ENCODE measurements around the gene KBTBD3. TPM values are rescaled to one million over a fixed set of nuclear protein-coding genes. Genes with fewer than 3 reads are reported as not detected.

KBTBD3 gene
- polyA plus RNA-seq, 2 of the 4 experiments (the other 2 are of a cell fraction), result 3.7 to 6.9 TPM

GRCh38 chr11:106101819-106102218 lies 24.7 kb upstream of the KBTBD3 start:
- FAIRE-seq (no peak), DNase-seq (ENCODE audit: low read depth in 1 of 2, low spot score in 1 of 2) (peak in 1 of 2 experiments; percentile 4), ATAC-seq (no peak)
- Histone ChIP-seq H3K4me1 (no peaks in the 10 kb centered on the region), H3K27ac (no peak overlapping the region), H3K4me3 (no peak overlapping the region), H3K9me3 (no peaks in the 10 kb centered on the region), H3K4me2 (no peak overlapping the region)
- CTCF ChIA-PET, result interaction anchor here (0.8 to 1.1 kb wide), 2 partner anchors 18 to 46 kb away, joined by 3 read pairs; no protein-coding TSS in a partner anchor
- 50% methylated on average over 1 of the region's 1 CpG for WGBS (ENCODE audit: missing lambda C conversion rate)
- POLR2A ChIA-PET, result no interaction called here
- no peak for TF ChIP-seq HOXA7 (CRISPR knock-in tag; IDR thresholded peaks at IDR 0.05)
- no peak for TF ChIP-seq RAD21 (conservative IDR thresholded peaks at IDR 0.05 in 1 of 2, IDR thresholded peaks at IDR 0.05 in 1 of 2)
- TF ChIP-seq POLR2A (IDR thresholded peaks at IDR 0.05; ENCODE audit: low read length), result no peak
- no peak for TF ChIP-seq PBX3 (IDR thresholded peaks at IDR 0.05)
- TF ChIP-seq, protein P1, sequence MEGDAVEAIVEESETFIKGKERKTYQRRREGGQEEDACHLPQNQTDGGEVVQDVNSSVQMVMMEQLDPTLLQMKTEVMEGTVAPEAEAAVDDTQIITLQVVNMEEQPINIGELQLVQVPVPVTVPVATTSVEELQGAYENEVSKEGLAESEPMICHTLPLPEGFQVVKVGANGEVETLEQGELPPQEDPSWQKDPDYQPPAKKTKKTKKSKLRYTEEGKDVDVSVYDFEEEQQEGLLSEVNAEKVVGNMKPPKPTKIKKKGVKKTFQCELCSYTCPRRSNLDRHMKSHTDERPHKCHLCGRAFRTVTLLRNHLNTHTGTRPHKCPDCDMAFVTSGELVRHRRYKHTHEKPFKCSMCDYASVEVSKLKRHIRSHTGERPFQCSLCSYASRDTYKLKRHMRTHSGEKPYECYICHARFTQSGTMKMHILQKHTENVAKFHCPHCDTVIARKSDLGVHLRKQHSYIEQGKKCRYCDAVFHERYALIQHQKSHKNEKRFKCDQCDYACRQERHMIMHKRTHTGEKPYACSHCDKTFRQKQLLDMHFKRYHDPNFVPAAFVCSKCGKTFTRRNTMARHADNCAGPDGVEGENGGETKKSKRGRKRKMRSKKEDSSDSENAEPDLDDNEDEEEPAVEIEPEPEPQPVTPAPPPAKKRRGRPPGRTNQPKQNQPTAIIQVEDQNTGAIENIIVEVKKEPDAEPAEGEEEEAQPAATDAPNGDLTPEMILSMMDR (IDR thresholded peaks at IDR 0.05), result no peak
- no peak for TF ChIP-seq SREBF2 (IDR thresholded peaks at IDR 0.05)
- no peak for TF ChIP-seq EHMT2 (IDR thresholded peaks at IDR 0.05; ENCODE audit: low read depth)
- TF ChIP-seq ZNF302 (CRISPR knock-in tag; IDR thresholded peaks at IDR 0.05), result no peak
- no peak for TF ChIP-seq FOXS1 (CRISPR knock-in tag; IDR thresholded peaks at IDR 0.05)
- TF ChIP-seq MAZ (IDR thresholded peaks at IDR 0.05; ENCODE audit: borderline replicate concordance, low read depth, low read length), result no peak
- no peak for TF ChIP-seq JUNB (IDR thresholded peaks at IDR 0.05)
- TF ChIP-seq RNF2 (IDR thresholded peaks at IDR 0.05; ENCODE audit: borderline replicate concordance, low read depth), result no peak
- TF ChIP-seq RARB (CRISPR knock-in tag; IDR thresholded peaks at IDR 0.05), result no peak
- TF ChIP-seq, protein P2, sequence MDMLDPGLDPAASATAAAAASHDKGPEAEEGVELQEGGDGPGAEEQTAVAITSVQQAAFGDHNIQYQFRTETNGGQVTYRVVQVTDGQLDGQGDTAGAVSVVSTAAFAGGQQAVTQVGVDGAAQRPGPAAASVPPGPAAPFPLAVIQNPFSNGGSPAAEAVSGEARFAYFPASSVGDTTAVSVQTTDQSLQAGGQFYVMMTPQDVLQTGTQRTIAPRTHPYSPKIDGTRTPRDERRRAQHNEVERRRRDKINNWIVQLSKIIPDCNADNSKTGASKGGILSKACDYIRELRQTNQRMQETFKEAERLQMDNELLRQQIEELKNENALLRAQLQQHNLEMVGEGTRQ (IDR thresholded peaks at IDR 0.05), result no peak
- TF ChIP-seq GATA3 (IDR thresholded peaks at IDR 0.05; ENCODE audit: borderline replicate concordance), result no peak
- TF ChIP-seq NPAS2 (CRISPR knock-in tag; IDR thresholded peaks at IDR 0.05; ENCODE audit: borderline replicate concordance), result no peak

DNA sequence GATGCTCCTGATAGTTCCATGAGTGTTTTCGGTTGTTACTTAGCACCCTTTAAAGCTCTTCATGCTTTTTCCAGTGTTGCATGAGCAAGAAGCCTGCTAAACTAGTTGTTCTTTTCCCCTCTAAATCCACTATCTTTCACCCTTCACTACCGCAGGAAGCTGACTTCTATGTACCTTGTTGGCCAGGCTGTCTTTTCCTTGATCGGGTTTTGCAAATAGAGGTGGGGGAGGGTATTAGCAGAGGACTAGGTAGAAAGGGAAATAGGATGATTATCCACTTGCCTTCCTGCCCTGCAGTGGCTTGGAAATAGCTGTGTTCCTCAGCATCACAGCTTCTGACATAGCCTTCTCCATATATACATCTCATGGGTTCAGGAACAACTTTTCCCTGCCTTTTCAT lies 24.2 kb upstream of the KBTBD3 start:
- Histone ChIP-seq H3K9me3 (no peaks in the 10 kb centered on the region), H3K27ac (no peak overlapping the region), H3K4me3 (no peak overlapping the region), H3K4me2 (no peak overlapping the region), H3K4me1 (no peaks in the 10 kb centered on the region)
- CTCF ChIA-PET, result interaction anchor here (0.8 kb wide), 1 partner anchor 46 kb away, joined by 3 read pairs; no protein-coding TSS in a partner anchor
- ATAC-seq (no peak), FAIRE-seq (no peak), DNase-seq (ENCODE audit: low read depth in 1 of 2, low spot score in 1 of 2) (no peak)
- POLR2A ChIA-PET, result no interaction called here
- TF ChIP-seq KDM5A (IDR thresholded peaks at IDR 0.05), result no peak
- no peak for TF ChIP-seq HEYL (CRISPR knock-in tag; IDR thresholded peaks at IDR 0.05)
- WGBS (ENCODE audit: missing lambda C conversion rate), result 92% methylated on average over 3 of the region's 3 CpGs

- ChIA-PET POLR2A (no interaction called here), CTCF (no interaction called here)
- no peaks in the 10 kb centered on the region for H3K4me1 ChIP-seq
- no peak overlapping the region for H3K4me3 ChIP-seq
- DNase-seq (ENCODE audit: low read depth in 1 of 2, low spot score in 1 of 2), result no peak
- H3K9me3 ChIP-seq, result no peaks in the 10 kb centered on the region
- WGBS (ENCODE audit: missing lambda C conversion rate), result 84% methylated on average over 1 of the region's 1 CpG
- H3K27ac ChIP-seq, result no peak overlapping the region
- no peak for ATAC-seq
- no peak for FAIRE-seq
- no peak overlapping the region for H3K4me2 ChIP-seq
- TF ChIP-seq, protein P2 (IDR thresholded peaks at IDR 0.05), result no peak
- no peak for TF ChIP-seq HEYL (CRISPR knock-in tag; IDR thresholded peaks at IDR 0.05)
- TF ChIP-seq CHD4 (IDR thresholded peaks at IDR 0.05; ENCODE audit: borderline replicate concordance), result no peak
- TF ChIP-seq RARB (CRISPR knock-in tag; IDR thresholded peaks at IDR 0.05), result no peak
- no peak for TF ChIP-seq TFCP2L1 (CRISPR knock-in tag; IDR thresholded peaks at IDR 0.05)
- TF ChIP-seq, protein P3, sequence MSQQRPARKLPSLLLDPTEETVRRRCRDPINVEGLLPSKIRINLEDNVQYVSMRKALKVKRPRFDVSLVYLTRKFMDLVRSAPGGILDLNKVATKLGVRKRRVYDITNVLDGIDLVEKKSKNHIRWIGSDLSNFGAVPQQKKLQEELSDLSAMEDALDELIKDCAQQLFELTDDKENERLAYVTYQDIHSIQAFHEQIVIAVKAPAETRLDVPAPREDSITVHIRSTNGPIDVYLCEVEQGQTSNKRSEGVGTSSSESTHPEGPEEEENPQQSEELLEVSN (IDR thresholded peaks at IDR 0.05; ENCODE audit: borderline replicate concordance, low read depth), result no peak
- no peak for TF ChIP-seq POLR2AphosphoS2 (conservative IDR thresholded peaks at IDR 0.05; ENCODE audit: low read length)
- no peak for TF ChIP-seq BHLHE40 (IDR thresholded peaks at IDR 0.05; ENCODE audit: low read depth, low read length)
- TF ChIP-seq SMC3 (IDR thresholded peaks at IDR 0.05), result no peak
- TF ChIP-seq, protein P4, sequence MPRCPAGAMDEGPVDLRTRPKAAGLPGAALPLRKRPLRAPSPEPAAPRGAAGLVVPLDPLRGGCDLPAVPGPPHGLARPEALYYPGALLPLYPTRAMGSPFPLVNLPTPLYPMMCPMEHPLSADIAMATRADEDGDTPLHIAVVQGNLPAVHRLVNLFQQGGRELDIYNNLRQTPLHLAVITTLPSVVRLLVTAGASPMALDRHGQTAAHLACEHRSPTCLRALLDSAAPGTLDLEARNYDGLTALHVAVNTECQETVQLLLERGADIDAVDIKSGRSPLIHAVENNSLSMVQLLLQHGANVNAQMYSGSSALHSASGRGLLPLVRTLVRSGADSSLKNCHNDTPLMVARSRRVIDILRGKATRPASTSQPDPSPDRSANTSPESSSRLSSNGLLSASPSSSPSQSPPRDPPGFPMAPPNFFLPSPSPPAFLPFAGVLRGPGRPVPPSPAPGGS (IDR thresholded peaks at IDR 0.05), result no peak
- no peak for TF ChIP-seq NFE2L2 (conservative IDR thresholded peaks at IDR 0.05; ENCODE audit: low read length)
- no peak for TF ChIP-seq KDM1A (IDR thresholded peaks at IDR 0.05; ENCODE audit: low read depth)
- TF ChIP-seq TP53 (CRISPR knock-in tag; IDR thresholded peaks at IDR 0.05), result no peak
- TF ChIP-seq EHMT2 (IDR thresholded peaks at IDR 0.05; ENCODE audit: low read depth), result no peak
Observed at GRCh38 chr11:106098893-106099553, 21.9 kb upstream of the KBTBD3 start.

Data from A549 (cell line).